22Rv1 (cell line): ENCODE measurements around the gene DNAJB9.

Experiments
- H3K27ac ChIP-seq: fragments of 450-650 bp; 2 replicates; pipeline ENCODE4 v1.5.1; 2017
- ZFX ChIP-seq: fragments of 450-650 bp; IDR thresholded peaks from 2 replicates; pipeline ENCODE4 v1.6.1; 2017; ENCODE audit warnings: antibody characterized with exemption, borderline replicate concordance
- TF ChIP-seq, protein P1 (sequence below): fragments of 450-650 bp; IDR thresholded peaks from 2 replicates; pipeline ENCODE4 v1.5.1; 2017; ENCODE audit warnings: mild to moderate bottlenecking

DNAJB9 gene

DNA sequence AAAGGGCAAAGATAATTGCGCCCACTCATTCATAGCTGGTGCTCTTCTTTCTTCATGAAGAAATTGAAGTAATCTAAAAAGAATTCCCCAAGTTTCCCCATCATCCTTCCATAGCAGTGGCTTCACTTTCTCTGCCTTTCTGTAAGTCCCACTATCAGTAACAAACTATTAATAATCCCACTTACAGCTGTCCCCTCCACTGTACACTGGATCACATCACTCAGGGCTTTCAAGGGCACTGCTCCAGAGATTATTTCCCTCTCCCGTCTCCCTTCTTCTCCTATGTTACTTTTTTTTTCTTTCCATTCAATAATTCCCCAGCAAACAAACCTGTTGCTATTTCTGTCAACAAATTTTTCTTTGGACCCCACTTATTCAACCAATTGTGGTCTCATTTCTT, 16.2 kb downstream of the DNAJB9 start:
- H3K27ac ChIP-seq, result no peak overlapping the region
- TF ChIP-seq, protein P1, sequence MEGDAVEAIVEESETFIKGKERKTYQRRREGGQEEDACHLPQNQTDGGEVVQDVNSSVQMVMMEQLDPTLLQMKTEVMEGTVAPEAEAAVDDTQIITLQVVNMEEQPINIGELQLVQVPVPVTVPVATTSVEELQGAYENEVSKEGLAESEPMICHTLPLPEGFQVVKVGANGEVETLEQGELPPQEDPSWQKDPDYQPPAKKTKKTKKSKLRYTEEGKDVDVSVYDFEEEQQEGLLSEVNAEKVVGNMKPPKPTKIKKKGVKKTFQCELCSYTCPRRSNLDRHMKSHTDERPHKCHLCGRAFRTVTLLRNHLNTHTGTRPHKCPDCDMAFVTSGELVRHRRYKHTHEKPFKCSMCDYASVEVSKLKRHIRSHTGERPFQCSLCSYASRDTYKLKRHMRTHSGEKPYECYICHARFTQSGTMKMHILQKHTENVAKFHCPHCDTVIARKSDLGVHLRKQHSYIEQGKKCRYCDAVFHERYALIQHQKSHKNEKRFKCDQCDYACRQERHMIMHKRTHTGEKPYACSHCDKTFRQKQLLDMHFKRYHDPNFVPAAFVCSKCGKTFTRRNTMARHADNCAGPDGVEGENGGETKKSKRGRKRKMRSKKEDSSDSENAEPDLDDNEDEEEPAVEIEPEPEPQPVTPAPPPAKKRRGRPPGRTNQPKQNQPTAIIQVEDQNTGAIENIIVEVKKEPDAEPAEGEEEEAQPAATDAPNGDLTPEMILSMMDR, result no peak
- no peak for TF ChIP-seq ZFX

DNA sequence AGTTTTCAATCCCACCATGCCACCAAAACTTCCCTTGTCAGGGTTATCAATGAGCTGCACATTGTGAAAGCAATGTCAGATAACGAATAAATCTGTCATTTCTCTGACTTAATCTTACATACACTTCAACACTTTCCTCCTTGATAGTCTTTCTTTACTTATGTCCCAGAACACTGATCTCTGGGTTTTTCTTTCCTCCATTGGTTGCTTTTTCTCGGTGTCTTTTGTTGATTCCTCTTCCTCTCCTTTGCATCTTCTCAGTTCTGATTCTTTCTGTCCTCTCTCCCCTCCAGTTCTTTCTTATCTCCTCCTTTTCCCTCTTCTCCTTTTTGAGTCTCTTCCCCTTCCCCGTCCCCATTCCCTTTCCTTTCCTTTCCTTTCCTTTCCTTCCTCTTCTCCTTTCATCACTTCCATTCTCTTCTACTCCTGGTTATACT, 16.6 kb downstream of the DNAJB9 start:
- H3K27ac ChIP-seq, result no peak overlapping the region
- TF ChIP-seq ZFX, result no peak
- TF ChIP-seq, protein P1, result no peak

DNA sequence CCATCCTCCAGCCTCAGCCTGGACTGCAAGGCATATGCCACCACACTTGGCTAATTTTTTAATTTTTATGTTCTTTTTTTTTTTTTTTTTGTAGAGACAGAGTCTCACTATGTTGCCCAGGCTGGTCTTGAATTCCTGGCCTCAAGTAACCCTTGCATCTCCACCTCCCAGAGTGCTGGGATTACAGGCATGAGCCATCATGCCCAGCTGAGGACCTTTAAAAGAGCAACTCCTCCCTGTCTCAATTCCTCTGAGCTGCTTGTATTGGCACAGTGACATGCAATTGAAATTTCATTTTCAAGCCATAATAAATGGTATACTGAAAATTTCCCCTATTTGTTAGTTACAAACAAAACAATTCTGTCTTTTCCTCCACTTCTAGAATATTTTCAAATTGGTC, 19.5 kb downstream of the DNAJB9 start:
- H3K27ac ChIP-seq, result no peak overlapping the region
- TF ChIP-seq ZFX, result no peak

DNA sequence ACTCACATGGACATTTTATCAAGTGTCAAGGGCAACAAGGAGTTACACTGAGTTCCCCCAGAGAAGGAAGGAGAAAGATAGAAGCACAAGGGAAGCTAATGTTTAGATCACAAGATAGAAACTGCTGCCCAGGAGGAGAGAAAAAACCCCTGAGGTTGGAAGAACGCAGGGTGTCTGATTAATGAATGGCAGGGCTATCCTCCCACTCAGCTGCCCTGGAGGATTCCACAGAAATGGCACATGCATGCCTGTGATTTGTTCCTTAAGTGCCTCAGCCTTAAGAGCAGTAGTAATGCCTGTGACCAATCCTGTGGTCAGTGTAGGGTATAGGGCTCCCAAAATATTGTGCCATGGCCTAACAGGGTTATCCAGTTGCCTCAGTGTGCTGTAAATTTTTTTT, 20.2 kb downstream of the DNAJB9 start:
- H3K27ac ChIP-seq, result no peak overlapping the region
- TF ChIP-seq, protein P1, result no peak
- no peak for TF ChIP-seq ZFX

DNA sequence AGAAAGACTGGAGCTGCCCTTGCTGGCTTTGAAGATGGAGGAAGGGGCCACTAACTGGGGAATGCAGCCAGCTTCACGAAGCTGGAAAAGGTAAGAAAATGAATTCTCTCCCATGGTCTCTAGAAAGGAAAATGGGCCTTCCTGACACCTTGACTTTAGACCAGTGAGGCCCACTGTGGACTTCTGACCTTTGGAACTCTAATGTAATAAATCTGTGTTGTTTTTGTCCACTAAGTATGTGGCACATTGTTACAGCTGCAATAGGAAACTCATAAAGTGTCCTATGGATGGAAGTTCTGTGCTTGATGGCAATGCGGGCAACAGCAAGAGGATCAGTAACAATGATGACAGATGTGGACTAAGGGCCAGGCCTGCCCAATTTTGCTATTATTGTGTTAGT, 20.9 kb downstream of the DNAJB9 start:
- TF ChIP-seq, protein P1, result no peak
- no peak for TF ChIP-seq ZFX
- no peak overlapping the region for H3K27ac ChIP-seq

DNA sequence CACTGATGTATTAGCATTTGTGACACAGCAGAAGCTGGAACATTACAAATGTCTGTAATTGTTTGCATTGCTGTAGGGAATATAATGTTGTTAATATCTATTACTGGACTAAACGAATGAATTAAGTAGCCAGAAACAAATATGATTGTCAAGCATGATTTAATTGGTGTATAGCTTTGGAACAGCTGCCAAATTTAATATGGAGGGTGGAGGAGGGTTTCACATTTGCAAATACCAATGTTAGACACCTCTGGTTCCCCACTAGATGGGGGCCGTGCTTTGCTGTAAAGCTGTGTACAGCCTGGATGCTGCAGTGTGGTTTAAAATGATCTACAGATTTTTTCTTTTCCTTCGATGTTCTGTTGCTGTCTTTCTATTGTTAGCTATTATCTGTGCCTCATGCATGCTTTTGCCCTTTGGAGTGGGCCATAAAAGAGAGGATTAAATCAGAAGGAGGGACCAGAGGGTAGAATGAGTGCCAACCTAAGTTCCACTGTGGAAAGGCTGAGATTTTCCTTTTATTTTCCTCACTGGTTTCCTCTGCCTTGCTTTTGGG, 23.1 kb downstream of the DNAJB9 start:
- no peak overlapping the region for H3K27ac ChIP-seq
- no peak for TF ChIP-seq ZFX
- TF ChIP-seq, protein P1, result peak; percentile 43

DNA sequence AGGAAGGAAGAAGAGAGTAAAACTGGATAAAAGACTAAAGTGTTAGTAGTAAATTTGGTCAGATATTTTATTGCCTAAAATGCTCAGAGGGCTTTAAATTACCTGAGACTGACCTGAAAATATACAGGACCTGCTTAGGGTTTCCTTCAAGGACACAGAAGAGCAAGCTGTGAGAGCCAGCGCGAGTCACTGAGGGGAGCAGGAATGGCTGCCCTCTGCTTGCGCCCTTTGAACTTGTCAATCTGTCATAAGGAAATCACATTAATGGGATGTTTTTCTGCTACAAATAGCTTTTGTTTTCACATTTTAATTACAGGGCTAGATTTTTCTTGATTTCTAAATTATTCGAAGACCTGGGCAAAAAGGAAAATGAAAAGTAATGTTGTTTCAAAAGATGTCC, 26.9 kb downstream of the DNAJB9 start:
- TF ChIP-seq, protein P1, result no peak
- no peak for TF ChIP-seq ZFX
- H3K27ac ChIP-seq, result no peak overlapping the region

DNA sequence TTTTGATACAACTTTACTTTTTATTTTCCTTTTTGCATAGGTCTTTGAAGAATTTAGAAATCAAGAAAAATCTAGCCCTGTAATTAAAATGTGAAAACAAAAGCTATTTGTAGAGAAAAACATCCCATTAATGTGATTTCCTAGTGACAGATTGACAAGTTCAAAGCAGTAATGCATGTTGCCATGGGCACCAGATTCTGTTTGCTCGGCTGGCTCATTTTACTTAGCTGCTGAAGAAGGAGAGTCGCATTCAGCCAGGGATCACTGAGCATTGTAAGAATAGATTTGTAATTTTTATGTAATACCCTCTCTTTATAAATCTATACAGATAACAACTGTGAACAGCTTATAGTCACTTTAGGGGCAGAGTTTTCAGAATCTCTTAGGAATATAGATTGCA, 28.5 kb downstream of the DNAJB9 start:
- TF ChIP-seq ZFX, result no peak
- TF ChIP-seq, protein P1, result no peak
- H3K27ac ChIP-seq, result no peak overlapping the region
